HG02759 (cell line): ENCODE measurements around the gene MEOX1.

ENCODE experiments used
- ATAC-seq: cut with Tn5 transposase; IDR thresholded peaks from one replicate; pipeline ENCODE4 v1.9.1; 2021; ENCODE audit warnings: mild to moderate bottlenecking, moderate library complexity; ENCODE audit not compliant: unreplicated experiment

The MEOX1 gene

GRCh38 chr17:43680461-43680860 lies 18.7 kb upstream of the MEOX1 start:
- no peak for ATAC-seq

- no peak for ATAC-seq
These were observed 18.2 kb upstream of the MEOX1 start for GRCh38 chr17:43679911-43680310.

GRCh38 chr17:43679401-43679800 lies 17.7 kb upstream of the MEOX1 start:
- ATAC-seq, result no peak

GRCh38 chr17:43676471-43676870 lies 14.7 kb upstream of the MEOX1 start:
- no peak for ATAC-seq

- no peak for ATAC-seq
These were observed 12.7 kb upstream of the MEOX1 start for GRCh38 chr17:43674394-43674793.

- no peak for ATAC-seq
These were observed 12.0 kb upstream of the MEOX1 start for GRCh38 chr17:43673516-43674323.

- no peak for ATAC-seq
These were observed 10.2 kb upstream of the MEOX1 start for GRCh38 chr17:43671755-43672519.

GRCh38 chr17:43671031-43671692 lies 9.4 kb upstream of the MEOX1 start:
- no peak for ATAC-seq

- no peak for ATAC-seq
These were observed 8.9 kb upstream of the MEOX1 start for GRCh38 chr17:43670645-43671030.

- ATAC-seq, result no peak
These were observed 8.4 kb upstream of the MEOX1 start for GRCh38 chr17:43669971-43670644.

GRCh38 chr17:43667947-43668348 lies 6.2 kb upstream of the MEOX1 start:
- no peak for ATAC-seq

GRCh38 chr17:43667506-43667905 lies 5.8 kb upstream of the MEOX1 start:
- no peak for ATAC-seq

- no peak for ATAC-seq
These were observed 4.2 kb upstream of the MEOX1 start for GRCh38 chr17:43665937-43666236.

- no peak for ATAC-seq
These were observed 3.6 kb upstream of the MEOX1 start for GRCh38 chr17:43665084-43665936.

- no peak for ATAC-seq
These were observed 2.4 kb upstream of the MEOX1 start for GRCh38 chr17:43664096-43664495.

- ATAC-seq, result no peak
These were observed 1.7 kb upstream of the MEOX1 start for GRCh38 chr17:43663383-43663782.

- ATAC-seq, result no peak
These were observed 855 bp upstream of the MEOX1 start for GRCh38 chr17:43662413-43663141.

GRCh38 chr17:43660816-43661493 lies 767 bp downstream of the MEOX1 start:
- no peak for ATAC-seq
